Measurements from ENCODE around the gene SH3BP5.

Gene SH3BP5

DNA sequence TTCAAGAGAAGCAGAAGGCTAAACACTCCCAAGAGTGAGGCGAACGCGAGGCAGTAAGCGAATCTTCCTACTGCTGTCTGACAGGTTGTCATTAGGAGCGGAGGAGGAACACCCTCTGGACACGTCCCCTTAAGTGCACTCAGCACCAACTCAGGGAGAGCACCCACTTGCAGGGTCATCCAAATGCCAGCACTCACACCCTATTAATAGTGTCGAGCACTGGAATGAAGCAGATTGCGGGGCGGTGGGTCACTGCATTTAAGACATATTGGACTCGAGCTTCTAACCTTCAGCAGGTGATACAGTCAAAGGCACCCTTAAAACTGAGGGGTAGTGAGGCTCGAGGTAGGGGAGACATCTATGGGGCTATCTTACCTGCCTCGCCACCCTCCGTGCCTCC lies 28.7 kb downstream of the SH3BP5 start:
- H3K4me3 ChIP-seq (ENCODE audit: low read depth, low read length), result no peak overlapping the region
- TF ChIP-seq, protein P1, sequence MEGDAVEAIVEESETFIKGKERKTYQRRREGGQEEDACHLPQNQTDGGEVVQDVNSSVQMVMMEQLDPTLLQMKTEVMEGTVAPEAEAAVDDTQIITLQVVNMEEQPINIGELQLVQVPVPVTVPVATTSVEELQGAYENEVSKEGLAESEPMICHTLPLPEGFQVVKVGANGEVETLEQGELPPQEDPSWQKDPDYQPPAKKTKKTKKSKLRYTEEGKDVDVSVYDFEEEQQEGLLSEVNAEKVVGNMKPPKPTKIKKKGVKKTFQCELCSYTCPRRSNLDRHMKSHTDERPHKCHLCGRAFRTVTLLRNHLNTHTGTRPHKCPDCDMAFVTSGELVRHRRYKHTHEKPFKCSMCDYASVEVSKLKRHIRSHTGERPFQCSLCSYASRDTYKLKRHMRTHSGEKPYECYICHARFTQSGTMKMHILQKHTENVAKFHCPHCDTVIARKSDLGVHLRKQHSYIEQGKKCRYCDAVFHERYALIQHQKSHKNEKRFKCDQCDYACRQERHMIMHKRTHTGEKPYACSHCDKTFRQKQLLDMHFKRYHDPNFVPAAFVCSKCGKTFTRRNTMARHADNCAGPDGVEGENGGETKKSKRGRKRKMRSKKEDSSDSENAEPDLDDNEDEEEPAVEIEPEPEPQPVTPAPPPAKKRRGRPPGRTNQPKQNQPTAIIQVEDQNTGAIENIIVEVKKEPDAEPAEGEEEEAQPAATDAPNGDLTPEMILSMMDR (IDR thresholded peaks at IDR 0.05; ENCODE audit: low read depth, low read length), result no peak

DNA sequence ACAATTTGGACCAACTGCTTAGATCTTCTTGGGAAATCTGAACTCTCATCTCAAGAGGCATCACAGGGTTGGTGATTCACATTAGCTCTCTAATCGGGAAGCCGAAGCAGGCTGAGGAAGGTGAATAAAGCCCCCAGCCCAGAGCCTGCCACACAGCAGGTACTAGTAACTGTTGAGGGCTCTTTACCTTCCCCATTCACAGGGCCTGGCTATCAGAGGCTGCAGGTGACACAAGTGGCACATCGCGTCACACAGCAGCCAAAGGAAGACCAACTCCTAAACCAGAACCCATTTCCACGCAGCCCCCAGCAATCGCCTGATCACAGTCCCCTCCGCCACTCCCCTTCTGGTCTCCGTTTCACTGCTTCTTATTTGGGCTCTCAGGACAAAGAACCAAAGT lies 29.2 kb downstream of the SH3BP5 start:
- TF ChIP-seq, protein P1 (IDR thresholded peaks at IDR 0.05; ENCODE audit: low read depth, low read length), result no peak
- H3K4me3 ChIP-seq (ENCODE audit: low read depth, low read length), result no peak overlapping the region

DNA sequence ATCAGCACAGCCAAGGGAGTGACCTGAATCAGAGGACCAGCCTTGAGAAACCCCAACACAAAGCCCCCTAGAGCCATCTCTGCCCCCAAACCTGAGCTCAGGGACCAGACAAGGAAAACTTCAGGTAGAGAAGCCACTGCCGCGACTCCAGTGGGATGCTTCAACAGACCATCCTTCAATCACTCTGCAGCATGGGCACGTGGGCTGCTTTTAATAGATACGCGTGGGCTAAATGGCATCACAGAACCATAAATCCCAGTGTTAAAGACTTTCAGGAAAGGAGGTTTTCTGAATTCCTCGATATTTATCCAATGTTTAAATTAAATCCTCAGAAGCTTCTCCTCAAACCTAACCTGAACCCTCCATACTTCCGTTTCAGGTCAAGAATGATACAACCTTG lies 30.6 kb downstream of the SH3BP5 start:
- H3K4me3 ChIP-seq (ENCODE audit: low read depth, low read length), result no peak overlapping the region
- TF ChIP-seq, protein P1 (IDR thresholded peaks at IDR 0.05; ENCODE audit: low read depth, low read length), result no peak

DNA sequence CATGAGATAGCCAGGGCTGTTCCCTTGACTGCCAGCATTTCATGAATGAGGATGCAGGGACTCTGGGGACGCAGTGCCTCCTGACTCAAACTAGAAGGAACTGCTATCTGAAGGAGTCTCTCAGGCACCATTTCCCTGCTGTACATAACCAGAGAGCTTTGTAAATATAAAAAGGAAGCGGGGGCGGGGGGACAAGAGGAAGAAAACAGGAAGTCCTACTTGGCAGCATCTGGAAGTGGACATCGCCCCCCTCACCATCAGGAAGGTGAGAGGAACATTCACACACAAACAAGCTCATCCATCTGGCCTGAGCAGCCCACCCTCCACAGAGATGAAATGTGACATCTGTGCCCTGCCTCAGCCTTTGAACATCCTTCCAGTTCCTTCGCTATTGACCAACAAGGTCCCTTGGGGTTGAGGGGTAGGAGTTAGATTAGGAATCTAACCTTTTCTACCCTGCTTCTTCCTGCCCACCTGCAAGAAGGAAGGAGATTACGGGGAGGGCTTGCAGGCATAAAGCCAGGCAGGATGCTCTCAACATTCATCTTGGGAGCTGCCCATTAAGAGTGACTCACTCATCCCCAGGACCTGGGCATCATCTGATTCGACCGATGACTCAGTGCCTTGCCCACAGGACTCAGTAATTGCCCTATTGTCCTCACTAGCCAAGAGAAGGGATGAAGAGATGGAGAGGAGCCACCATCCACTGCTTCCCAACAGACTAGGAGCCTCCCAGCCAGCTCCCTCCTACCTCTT lies 31.9 kb downstream of the SH3BP5 start:
- TF ChIP-seq, protein P1 (IDR thresholded peaks at IDR 0.05; ENCODE audit: low read depth, low read length), result no peak
- H3K4me3 ChIP-seq (ENCODE audit: low read depth, low read length), result no peak overlapping the region

DNA sequence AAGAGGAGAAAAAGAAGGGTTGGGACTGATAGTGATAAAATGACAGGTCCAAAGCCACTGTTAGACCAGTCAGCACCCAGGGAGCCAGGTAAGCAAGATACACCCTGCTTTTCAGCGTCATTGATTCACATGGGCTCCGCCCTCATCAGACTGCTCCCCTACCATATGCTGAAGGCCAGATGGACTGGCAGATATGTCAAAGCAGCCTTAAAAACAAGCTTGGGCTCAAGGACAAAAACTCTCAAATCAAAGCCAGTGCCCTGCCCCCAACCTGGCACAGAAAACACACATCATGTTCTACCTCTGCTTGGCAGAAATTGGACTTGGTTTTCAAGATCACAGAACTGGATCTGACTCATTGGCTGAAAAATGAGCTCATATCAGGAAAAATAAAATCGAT lies 33.4 kb downstream of the SH3BP5 start:
- TF ChIP-seq, protein P1 (IDR thresholded peaks at IDR 0.05; ENCODE audit: low read depth, low read length), result no peak
- H3K4me3 ChIP-seq (ENCODE audit: low read depth, low read length), result no peak overlapping the region

DNA sequence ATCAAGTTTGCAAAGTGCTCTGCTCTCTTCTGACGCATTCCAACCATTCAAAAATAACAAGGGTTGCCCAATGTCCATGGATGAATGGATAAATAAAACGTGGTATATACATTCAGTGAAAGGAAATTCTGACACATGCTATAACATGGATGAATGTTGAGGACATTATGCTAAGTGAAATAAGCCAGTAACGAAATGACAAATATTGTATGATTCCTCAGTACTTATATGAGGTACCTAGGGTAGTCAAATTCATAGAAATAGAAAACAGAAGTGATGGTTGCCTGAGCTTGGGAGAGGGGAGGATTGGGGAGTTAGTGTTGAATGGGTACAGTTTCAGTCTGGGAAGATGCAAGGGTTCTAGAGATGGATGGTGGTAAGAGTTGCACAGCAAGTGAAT lies 33.9 kb downstream of the SH3BP5 start:
- TF ChIP-seq, protein P1 (IDR thresholded peaks at IDR 0.05; ENCODE audit: low read depth, low read length), result no peak
- no peak overlapping the region for H3K4me3 ChIP-seq (ENCODE audit: low read depth, low read length)

DNA sequence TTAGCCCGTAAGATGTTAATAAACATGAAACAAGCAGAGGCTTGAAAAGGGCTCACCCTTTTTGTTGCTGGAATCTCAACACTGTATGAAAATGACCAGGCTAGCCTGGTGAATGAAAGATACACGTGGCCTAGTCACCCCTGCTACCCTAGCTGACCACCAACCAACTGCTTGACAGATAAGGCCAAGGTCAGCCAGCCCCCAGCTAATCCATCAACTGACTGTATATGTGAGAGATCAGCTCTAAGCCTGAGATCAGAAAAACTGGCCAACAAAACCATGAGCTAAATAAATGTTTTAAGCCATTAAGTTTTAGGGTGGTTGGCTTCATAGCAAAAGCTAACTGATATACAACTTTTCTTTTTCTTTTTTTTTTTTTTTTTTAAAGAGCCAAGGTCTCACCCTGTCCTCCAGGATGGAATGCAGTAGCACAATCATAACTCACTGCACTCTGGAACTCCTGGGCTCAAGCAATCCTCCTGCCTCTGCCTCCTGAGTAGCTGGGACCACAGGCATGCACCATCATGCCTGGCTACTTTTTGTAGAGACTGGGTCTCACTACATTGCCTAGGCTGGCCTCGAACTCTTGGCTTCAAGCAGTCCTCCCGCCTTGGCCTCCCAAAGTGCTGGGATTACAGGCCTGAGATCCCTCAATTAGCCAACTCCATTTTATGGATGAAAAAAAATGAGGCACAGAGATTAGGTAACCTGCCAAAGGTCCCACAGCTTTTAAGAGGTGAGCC lies 34.6 kb downstream of the SH3BP5 start:
- TF ChIP-seq, protein P1 (IDR thresholded peaks at IDR 0.05; ENCODE audit: low read depth, low read length), result no peak
- H3K4me3 ChIP-seq (ENCODE audit: low read depth, low read length), result no peak overlapping the region
